NCI-H446 (cell line): Measurements from ENCODE around the gene ITGAL.
"Not testable (repeated sequence)": the region's sequence is repeated elsewhere in the genome, so short reads cannot be mapped to it uniquely, and the experiment has no call there.

Experiments
- DNase-seq, 2 experiments: peaks; one replicate each; lab custom pipeline; 2025; lab: John Stamatoyannopoulos, UW

The ITGAL gene

DNA sequence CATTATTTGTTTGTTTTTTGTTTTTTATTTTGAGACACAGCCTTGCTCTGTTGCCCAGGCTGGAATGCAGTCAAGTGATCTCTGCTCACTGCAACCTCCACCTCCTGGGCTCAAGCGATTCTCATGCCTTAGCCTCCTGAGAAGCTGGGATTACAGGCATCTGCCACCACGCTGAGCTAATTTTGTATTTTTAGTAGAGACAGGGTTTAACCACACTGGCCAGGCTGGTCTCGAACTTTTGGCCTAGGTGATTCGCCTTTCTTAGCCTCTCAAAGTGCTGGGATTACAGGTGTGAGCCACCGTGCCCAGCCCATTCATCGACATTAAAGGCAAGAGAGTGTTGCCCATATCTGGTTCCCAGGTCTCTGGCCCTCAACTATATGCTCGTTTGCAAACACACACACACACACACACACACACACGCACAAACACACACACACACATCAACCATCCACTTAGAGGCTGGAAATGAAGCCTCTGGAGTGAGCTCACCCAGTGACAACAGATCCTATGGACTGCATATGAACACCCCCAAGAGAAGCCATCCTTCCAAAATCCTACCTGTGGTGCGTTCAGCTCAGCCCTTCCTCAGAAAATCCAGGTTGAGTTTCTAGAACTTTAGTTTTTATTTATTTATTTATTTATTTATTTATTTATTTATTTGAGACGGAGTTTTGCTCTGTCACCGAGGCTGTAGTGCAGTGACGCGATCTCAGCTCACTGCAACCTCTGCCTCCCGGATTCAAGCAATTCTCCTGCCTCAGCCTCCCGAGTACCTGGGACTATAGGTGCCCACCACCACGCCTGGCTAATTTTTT is 14.6 kb upstream of the ITGAL start:
- DNase-seq = no peak

DNA sequence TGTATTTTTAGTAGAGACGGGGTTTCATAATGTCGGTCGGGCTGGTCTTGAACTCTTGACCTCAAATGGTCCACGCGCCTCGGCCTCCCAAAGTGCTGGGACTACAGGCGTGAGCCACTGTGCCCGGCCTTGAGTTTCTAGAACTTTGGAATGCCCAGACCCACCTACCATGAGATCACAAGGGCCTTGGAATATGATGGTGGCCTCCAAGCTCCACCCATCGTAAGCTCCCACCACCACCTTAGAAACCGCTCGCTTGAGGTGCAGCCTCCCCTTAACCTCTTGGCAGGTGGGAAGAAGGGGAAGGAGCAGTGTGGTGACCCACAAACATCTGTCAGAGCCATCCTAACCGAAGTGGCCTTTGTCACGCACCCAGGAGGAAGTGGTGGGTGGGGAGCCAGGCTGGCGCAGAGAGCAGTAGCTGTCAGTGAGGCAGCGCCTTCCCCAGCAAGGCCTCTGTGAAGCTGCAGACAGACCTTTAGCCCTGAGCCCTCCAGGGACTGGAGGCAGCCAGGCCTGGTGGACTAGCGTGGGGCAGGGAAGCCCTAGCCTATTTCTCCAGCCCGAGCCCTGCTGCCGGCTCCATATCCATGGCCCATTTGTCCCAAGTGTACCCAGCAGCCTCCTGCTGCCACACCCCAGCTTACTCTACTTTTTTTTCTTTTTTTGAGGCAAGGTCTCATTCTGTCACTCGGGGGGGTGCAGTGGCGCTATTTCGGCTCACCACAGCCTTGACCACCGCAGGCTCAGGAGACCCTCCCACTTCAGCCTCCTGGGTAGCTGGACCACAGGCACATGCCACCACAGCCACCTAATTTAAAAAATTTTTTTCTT is 13.8 kb upstream of the ITGAL start:
- no peak for DNase-seq

DNA sequence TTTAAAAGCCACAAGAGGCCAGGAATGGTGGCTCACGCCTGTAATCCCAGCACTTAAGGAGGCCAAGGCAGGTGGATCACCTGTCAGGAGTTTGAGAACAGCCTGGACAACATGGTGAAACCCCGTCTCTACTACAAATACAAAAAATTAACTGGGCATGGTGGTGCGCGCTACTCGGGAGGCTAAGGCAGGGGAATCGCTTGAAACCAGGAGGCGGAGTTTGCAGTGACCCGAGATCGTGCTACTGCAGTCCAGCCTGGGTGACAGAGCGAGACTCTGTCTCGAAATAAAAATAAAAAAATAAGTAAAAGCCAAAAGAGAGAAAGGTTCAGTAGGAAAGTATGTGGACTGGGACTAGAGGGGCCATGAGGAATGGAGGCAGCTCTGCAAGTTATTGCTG is 13.1 kb upstream of the ITGAL start:
- DNase-seq = no peak

DNA sequence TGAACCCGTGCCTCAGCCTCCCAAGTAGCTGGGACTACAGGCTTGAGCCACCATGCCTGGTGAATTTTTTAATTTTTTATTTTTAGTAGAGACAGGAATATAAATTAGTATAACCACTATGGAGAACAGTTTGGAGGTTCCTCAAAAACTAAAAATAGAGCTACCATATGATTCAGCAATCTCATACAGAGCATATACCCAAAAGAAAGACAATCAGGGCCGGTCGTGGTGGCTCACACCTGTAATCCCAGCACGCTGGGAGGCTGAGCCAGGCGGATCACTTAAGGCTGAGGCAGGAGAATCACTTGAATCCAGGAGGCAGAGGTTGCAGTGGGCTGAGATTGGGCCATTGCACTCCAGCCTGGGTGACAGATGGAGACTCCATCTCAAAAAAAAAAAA is 11.1 kb upstream of the ITGAL start:
- not testable (repeated sequence) for DNase-seq

DNA sequence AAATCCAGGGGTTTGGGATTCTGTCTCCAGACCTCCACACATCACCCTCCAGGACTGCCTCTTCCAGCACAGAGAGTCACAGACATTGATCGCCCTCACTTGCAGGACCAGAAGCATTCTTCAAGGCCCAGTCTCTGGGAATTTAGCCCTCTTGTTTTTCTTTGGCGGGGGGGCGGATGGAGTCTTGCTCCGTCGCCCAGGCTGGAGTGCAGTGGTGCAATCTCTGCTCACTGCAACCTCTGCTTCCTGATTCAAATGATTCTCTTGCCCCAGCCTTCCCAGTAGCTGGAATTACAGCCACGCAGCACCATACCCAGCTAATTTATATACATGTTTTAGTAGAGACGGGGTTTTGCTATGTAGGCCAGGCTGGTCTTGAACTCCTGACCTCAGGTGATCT is 8.5 kb upstream of the ITGAL start:
- DNase-seq = no peak

DNA sequence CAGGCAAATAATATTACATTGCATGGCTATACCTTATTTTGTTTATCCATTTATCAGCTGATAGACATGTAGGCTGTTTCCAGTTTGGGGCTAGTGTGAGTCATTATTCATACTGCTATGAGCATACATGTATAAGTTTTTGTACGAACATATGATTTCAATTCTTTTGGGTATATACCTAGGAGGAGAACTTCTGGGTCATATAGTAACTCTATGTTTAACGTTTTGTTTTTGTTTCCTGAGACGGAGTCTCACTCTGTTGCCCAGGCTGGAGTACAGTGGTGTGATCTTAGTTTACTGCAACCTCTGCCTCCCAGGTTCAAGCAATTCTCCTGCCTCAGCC is 2.4 kb upstream of the ITGAL start:
- DNase-seq = no peak

DNA sequence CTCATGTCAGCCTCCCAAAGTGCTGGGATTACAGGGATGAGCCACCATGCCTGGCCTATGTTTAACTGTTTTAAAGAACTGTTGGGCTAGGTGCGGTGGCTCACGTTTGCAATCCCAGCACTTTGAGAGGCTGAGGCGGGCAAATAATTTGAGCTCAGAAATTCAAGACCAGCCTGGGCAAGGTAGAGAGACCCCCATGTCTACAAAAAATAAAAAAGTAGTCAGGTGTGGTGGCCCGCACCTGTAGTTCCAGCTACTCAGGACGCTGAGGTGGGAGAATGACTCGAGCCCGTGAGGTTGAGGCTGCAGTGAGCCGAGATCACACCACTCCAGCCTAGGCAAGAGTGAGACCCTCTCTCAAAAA is 1.9 kb upstream of the ITGAL start:
- no peak for DNase-seq

DNA sequence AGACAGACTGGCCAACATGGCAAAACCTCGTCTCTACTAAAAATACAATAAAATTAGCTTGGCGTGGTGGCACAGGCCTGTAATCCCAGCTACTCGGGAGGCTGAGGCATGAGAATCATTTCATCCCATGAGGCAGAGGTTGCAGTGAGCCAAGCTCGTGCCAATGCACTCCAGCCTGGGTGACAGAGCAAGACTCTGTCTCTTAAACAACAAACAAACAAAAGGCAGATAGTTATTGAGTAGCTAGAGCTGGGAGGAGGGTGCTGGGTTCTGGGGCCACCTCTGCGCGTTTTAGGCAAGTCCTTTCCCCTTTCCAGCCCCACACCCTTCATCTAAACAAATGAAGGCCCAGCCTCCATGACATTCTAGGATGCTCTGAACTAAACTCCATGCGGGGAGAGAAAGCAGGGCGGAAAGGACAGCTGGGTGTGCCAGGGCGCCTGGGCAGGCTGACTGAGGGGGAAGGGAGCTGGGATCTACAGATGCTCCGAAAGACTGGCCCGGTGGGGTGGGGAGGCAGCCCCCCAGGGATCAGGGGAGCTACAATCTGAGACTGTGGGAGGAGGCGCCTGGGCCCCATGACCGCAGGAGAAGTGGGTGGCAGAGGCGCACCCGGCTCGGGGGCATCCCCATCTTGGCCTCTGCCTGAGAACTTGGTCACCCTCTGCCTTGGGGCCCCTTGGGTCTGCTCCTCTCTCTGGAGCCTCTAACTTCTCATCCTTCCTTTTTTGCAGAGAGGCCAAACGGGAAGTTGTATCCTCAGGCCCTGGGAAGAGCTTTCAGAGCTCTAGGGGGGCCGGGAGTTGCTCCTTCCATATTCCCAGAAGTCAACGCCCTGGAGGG is 910 bp downstream of the ITGAL start:
- DNase-seq = no peak

DNA sequence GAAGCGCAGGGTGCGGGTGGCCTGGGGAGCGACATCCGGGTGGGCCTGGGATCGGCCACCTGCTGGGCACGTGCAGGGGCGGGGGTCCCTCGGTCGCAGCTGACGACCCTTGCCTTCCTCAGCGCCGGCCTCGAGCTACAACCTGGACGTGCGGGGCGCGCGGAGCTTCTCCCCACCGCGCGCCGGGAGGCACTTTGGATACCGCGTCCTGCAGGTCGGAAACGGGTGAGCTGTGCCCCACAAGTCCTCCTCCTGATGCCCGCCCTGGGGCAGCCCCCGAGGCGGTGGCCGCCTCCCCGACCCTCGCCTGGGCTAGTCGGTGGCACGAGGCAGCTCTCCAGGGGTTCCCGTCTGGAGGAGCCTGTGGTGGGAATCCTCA is 1.5 kb downstream of the ITGAL start:
- no peak for DNase-seq

DNA sequence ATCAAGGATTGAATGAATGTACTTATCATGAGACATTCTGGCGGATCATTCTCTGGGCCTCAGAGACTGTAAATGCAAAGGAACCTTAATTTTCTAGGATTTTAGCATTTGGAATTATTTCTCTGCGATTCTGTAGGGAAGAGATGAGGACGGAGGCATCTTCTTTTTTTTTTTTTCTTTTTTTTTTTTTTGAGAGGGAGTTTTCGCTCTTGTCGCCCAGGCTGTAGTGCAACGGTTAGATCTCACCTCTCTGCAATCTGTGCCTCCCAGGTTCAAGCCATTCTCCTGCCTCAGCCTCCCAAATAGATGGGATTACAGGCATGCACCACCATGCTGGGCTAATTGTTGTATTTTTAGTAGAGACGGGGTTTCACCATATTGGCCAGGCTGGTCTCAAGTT is 2.1 kb downstream of the ITGAL start:
- DNase-seq = no peak

DNA sequence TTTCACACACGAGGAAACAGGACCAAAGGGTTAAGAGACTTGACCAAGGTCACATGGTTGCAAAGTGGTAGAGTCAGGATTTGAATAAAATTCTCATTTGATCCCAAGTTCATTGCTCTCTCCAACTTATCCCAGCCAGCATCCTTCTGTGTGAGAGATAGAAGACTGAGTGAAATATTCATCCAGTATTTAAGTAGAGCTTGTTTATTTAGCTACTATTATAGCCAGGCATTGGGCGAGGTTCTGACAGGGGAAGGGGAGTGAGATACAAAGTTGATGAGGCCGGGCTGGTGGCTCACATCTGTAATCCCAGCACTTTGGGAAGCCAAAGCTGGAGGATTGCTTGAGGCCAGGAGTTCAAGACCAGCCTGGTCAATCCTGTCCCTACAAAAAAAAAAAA is 4.4 kb downstream of the ITGAL start:
- DNase-seq = no peak

DNA sequence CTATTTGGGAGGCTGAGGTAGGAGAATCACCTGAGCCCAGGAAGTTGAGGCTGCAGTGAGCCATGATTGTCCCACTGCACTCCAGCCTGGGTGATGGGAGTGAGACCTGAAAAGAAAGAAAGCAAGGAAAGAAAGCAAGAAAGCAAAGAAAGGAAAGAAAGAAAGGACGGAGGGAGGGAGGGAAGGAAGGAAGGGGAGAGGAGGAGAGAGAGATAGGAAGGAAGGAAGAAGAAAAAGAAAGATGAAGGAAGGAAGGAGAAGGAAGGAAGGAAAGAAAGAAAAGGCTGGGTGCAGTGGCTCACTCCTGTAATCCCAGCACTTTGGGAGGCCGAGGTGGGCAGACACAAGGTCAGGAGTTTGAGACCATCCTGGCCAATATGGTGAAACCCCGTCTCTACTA is 5.2 kb downstream of the ITGAL start:
- DNase-seq = not testable (repeated sequence)

DNA sequence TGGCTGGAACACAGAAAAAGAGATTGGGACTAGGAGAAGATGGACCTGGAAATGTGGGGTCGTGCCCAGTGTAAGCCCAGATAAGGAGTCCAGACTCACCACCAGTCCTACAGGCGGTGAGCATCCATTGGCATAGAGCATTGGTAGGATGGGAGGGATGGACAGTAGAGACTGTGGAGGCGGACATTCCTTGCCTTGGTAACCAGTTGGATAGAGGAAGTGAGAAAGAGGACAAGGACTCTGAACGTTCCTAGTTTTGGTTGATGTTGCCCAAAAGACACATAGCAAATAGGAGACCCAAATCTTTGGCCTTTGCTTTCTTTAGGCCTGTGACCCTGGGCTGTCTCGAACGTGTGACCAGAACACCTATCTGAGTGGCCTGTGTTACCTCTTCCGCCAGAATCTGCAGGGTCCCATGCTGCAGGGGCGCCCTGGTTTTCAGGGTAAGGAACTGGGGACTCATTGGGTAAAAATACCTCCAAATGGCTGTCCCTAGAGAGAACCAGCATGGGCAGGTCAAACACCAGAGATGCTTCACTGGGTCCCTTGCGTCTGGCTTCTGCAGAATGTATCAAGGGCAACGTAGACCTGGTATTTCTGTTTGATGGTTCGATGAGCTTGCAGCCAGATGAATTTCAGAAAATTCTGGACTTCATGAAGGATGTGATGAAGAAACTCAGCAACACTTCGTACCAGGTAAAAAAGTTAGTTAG is 6.4 kb downstream of the ITGAL start:
- DNase-seq = no peak

DNA sequence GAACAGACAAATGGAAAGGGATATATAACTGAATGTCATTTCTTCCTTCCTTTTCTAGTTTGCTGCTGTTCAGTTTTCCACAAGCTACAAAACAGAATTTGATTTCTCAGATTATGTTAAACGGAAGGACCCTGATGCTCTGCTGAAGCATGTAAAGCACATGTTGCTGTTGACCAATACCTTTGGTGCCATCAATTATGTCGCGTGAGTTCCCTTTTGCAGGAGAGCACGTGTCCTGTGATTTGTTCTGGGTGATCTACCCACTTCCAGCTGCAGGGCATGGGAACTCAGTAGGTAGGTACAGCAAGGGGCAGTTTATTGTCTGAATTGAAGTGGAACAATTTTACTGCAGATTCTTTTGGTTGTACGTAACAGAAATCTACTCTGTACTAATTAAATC is 8.8 kb downstream of the ITGAL start:
- DNase-seq = no peak

DNA sequence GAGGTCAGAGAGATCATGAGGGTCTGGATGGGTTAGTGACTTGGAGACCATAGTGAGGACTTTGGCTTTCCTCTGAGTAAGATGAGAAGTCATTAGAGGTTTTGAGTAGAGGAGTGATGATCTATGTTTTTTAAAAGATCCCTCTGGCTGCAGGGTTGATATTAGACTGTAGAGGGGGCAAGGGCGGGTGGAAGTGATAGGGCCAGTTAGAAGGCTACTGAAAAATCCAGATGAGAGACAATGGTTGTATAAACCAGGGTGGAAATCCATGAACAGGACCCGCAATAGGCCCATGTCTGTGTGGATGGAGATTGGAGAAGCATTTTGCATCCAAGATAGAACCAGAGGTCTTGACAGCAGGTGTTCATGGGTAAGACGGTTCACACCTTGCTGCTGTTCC is 9.8 kb downstream of the ITGAL start:
- DNase-seq = no peak

DNA sequence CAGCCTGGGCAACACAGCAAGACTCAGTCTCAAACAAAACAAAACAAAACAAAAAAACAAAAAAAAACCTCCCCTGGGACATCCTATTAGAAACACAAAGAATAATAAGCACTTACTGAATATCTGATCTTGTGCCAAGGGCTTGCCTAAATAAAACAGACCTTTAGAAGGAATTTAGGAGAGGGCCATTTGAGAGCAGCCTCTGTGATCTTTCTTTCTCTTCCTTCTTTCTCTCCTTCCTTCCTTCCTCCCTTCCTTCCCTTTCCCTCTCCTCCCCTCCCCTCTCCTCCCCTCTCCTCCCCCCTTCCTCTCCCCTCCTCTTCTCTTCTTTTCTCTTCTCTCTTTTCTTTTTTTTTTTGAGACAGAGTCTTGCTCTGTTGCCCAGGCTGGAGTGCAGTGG is 12.3 kb downstream of the ITGAL start:
- DNase-seq = no peak

DNA sequence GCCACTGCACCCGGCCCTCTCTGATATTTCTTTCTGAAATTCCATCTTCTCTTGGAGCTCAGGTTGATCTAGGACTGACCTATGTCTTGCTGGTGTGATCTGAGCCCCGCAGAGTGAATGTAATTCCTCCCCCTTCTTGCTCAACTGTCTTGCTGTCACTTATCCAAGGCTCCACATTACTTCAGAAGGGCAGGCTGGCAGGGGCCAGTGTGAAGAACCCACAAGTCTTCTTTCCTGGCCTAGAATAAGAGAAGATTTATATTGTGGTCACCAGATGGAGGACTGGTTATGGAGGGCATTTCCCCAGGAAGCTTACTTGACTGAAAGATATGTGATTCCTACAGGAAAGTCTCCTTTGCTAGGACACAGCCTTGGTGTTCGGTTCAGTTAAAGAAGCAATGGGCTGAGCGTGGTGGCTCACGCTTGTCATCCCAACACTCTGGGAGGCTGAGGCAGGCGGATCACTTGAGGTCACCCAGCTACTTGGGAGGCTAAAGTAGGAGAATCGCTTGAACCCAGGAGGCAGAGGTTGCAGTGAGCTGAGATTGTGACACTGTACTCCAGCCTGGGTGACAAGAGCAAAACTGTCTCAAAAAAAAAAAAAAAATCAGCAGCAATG is 13.4 kb downstream of the ITGAL start:
- no peak for DNase-seq

DNA sequence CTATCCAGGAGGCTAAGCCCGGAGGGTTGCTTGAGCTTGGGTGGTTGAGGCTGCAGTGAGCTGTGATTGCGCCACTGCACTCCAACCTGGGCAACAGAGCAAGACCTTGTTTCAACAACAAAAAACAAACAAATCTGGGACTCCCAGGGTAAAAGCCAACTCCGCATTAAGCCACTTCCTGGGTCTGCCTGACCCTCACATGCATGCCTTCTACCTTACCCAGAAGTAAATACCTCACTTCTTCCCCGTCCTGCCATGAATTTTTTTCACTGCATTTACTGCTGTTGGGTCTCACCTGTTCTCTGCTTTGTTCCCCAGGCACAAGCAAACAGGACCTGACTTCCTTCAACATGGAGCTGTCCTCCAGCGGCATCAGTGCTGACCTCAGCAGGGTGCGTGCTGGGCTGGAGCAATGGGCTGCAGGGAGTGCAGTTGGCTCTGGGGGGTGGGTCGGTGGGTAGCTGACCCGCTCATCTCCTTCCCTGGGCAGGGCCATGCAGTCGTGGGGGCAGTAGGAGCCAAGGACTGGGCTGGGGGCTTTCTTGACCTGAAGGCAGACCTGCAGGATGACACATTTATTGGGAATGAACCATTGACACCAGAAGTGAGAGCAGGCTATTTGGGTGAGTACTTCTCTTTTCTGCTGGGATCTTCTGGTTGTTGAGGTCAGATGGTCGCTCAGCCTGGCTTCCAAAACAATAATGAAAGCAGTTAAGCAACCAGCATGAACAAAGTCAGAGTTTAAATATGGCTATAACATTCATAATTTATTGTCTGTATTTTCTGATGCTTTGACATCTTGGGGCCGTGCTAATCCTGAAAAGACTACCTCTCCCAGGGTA is 16.4 kb downstream of the ITGAL start:
- DNase-seq = no peak

DNA sequence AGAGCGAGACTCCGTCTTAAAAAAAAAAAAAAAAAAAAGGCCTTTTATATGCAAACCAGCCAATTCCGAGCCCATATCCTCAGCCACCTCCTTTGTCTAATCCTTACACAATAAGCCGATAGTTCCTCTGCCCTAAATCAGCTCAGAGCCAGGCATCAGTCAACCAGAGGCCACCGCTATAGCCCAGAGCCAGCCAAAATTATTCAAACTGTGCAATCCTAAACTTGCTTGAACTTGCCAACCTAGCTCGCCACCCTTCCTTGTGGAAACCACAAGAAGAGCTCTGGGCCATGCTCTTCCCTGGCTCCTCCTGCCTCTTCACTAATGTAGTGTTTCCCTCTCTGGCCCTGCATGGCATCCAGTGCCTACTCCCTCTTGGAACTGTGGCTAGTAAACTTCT is 17.7 kb downstream of the ITGAL start:
- no peak for DNase-seq

DNA sequence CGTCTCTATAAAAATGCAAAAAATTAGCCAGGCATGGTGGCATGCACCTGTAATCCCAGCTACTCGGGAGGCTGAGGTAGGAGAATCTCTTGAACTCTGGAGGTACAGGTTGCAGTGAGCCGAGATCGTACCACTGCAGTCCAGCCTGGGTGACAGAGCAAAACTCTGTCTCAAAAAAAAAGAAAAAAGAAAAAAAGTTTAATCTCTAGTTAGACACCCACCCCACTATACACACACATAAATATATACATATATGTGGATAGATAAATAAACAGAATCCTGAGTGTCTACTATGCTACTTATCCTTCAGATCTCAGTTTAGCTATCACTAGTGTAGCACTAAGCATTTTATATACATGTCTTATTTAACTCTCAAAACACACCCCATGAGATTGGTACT is 18.7 kb downstream of the ITGAL start:
- DNase-seq = no peak
